T-helper 2 cell treated with Interferon-gamma antibody and Interleukin-4, amounts not matched to agents 5 μg/mL and 100 μg/mL, for 36 hours (primary cell): ENCODE measurements around the gene ALX4.

Experiments
- DNase-seq: peaks from one replicate; pipeline ENCODE4 v3.0.0; 2021; ENCODE audit warnings: low spot score
- H3K27ac Mint-ChIP-seq: one replicate; pipeline ENCODE4 v1.8.0; 2021; ENCODE audit warnings: mild to moderate bottlenecking, mixed read lengths
- H3K27me3 Mint-ChIP-seq: one replicate; pipeline ENCODE4 v1.8.0; 2021; ENCODE audit warnings: low read depth, mixed read lengths
- H3K36me3 Mint-ChIP-seq: one replicate; pipeline ENCODE4 v1.8.0; 2021; ENCODE audit warnings: low read depth, mixed read lengths
- H3K4me1 Mint-ChIP-seq: one replicate; pipeline ENCODE4 v1.8.0; 2021; ENCODE audit warnings: low read depth, mixed read lengths
- H3K4me3 Mint-ChIP-seq: one replicate; pipeline ENCODE4 v1.8.0; 2022; ENCODE audit warnings: mild to moderate bottlenecking, moderate library complexity, mixed read lengths
- H3K9me3 Mint-ChIP-seq: one replicate; pipeline ENCODE4 v1.8.0; 2021; ENCODE audit warnings: mixed read lengths

The ALX4 gene

GRCh38 chr11:44315947-44316658, 6.2 kb upstream of the ALX4 start:
- Mint-ChIP-seq H3K9me3 (no peaks in the 10 kb centered on the region), H3K4me3 (no peak overlapping the region), H3K27ac (no peak overlapping the region), H3K27me3 (peaks cover 99% of the 10 kb centered on the region), H3K36me3 (no peaks in the 10 kb centered on the region), H3K4me1 (peaks cover 5% of the 10 kb centered on the region)
- DNase-seq: no peak

- H3K4me1 Mint-ChIP-seq: peaks cover 7% of the 10 kb centered on the region
- no peaks in the 10 kb centered on the region for H3K36me3 Mint-ChIP-seq
- no peak overlapping the region for H3K27ac Mint-ChIP-seq
- H3K27me3 Mint-ChIP-seq: peaks cover 99% of the 10 kb centered on the region
- no peak for DNase-seq
- no peaks in the 10 kb centered on the region for H3K9me3 Mint-ChIP-seq
- no peak overlapping the region for H3K4me3 Mint-ChIP-seq
Observed at GRCh38 chr11:44314733-44315132, 4.8 kb upstream of the ALX4 start.

DNA sequence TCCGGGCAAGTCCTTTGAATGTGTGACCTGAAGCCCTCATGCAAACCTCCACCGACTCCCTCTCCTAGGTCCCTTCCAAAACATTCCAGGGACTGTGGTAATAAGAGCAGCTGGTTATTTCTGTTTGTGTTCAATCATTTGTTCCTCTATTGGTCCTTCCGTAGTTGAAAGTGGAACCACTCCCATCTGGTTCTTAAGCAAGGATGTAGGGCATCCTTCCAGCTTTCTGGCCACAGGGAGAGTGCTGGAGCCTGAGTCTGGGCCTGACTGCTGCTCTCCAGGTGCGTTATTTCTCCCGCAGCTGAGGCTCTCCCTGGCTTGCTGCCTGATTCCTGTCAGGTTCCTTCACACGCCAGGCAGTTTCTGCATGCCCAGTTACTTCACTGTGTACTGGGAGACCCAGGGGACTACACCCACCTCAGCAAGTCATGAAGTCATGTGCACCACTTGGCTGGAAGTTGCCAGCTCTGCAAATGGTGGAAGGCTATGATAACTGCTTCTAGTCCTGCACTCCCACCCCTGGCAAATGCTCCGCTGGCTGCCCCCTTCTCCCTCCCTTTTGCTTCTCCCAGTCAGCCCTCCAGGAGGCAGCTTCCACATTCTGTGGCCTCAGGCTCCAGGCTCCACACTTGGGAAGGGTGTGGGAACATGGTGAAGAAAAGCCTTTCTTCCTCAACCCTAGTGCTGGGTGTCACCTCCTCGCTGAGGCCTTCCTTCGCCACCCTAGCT, 4.0 kb upstream of the ALX4 start:
- H3K27ac Mint-ChIP-seq: no peak overlapping the region

DNA sequence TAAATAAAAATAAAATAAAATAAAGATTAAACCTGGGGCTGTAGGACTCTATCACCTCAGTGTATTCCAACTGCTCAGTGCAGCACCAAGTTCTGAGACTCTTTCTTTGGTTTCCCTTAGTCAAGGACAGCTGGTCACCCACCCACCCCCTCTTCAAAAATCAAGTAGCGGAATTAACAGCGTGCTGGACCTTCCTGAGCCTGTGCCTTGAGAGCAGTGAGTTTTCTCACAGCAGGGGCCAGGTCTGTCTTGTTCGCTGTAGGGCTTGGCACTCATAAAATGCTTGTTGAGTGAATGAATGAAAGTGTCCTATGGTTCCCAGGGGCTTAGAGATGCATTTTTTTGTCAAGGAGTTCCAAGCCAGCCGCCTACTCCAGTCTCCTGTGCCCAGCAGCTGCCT, 2.9 kb upstream of the ALX4 start:
- DNase-seq: no peak
- Mint-ChIP-seq H3K4me3 (no peak overlapping the region), H3K4me1 (peaks cover 4% of the 10 kb centered on the region), H3K9me3 (no peaks in the 10 kb centered on the region), H3K36me3 (no peaks in the 10 kb centered on the region), H3K27me3 (peaks cover 94% of the 10 kb centered on the region), H3K27ac (no peak overlapping the region)

More for the DNA sequence above, 4.0 kb upstream of the ALX4 start:
- Mint-ChIP-seq H3K27me3 (peaks cover 96% of the 10 kb centered on the region), H3K4me3 (no peak overlapping the region), H3K36me3 (no peaks in the 10 kb centered on the region), H3K4me1 (peaks cover 7% of the 10 kb centered on the region), H3K9me3 (no peaks in the 10 kb centered on the region)
- no peak for DNase-seq

DNA sequence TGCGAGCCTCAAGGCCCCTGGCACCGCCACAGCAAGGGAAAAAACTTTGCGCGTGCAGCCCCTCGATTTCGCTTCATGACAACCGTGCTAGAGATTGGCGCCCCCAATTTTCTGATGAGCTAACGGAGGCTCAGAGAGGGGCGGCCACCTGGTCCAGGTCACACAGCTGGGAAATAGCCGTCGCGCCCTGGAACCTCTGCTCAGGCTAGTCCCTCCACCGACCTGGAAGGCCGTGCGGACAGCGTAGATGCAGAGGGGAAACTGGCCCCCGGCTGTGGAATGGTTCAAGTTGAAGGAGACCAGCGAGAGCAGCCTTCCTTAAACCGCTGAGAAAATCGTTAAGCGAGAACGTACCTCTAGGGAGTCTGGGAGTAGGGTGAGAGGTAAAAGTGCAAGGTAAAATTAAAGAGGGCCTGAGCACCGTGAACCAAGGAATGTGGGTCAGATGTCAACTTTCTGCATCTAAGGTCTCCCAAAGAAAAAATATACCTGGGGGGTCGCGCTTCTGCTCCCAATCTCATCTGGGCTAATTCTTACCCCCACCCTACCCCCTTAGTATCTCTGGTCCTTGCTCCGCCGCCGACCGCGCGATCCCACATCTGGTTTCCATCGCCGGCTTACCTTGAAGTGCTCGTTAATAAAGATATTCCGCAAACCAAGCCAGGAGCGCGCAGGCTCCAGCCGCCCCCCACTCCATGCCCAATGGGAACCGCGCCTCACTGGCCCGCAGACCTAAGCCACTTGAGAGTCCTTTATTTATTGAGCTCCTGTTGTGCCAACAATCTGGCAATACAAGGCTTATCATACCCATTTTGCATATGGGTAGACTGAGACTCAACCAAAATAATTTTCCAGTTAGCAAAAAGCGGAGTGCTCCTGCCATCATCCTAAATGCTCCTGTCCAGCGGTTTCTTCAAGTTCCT, 1.7 kb upstream of the ALX4 start:
- Mint-ChIP-seq H3K36me3 (peaks cover 2% of the 10 kb centered on the region), H3K27ac (no peak overlapping the region), H3K4me3 (no peak overlapping the region), H3K27me3 (peaks cover 94% of the 10 kb centered on the region), H3K9me3 (no peaks in the 10 kb centered on the region), H3K4me1 (peaks cover 6% of the 10 kb centered on the region)
- no peak for DNase-seq

GRCh38 chr11:44310463-44311272, 729 bp upstream of the ALX4 start:
- Mint-ChIP-seq H3K27me3 (peaks cover 95% of the 10 kb centered on the region), H3K27ac (peak overlapping the region; percentile 63), H3K4me1 (peaks cover 11% of the 10 kb centered on the region), H3K9me3 (no peaks in the 10 kb centered on the region), H3K36me3 (peaks cover 3% of the 10 kb centered on the region), H3K4me3 (peak overlapping the region; percentile 60)
- no peak for DNase-seq

DNA sequence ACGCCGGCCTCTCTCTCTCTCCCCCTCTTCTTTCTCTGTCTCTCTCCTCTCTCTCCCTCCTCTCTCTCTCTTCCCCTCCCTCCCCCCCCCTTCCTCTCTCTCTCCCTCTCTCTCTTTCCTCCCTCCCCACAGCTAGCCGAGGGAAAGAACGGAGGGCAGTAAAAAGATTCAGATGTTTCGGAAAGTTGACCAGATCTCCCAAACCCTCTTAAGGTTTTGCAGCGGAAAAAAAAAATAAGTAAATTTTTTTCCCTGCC, 195 bp upstream of the ALX4 start:
- H3K27ac Mint-ChIP-seq: no peak overlapping the region
- DNase-seq: no peak
- H3K4me1 Mint-ChIP-seq: peaks cover 13% of the 10 kb centered on the region
- H3K4me3 Mint-ChIP-seq: no peak overlapping the region
- peaks cover 95% of the 10 kb centered on the region for H3K27me3 Mint-ChIP-seq
- H3K36me3 Mint-ChIP-seq: peaks cover 3% of the 10 kb centered on the region
- H3K9me3 Mint-ChIP-seq: no peaks in the 10 kb centered on the region

DNA sequence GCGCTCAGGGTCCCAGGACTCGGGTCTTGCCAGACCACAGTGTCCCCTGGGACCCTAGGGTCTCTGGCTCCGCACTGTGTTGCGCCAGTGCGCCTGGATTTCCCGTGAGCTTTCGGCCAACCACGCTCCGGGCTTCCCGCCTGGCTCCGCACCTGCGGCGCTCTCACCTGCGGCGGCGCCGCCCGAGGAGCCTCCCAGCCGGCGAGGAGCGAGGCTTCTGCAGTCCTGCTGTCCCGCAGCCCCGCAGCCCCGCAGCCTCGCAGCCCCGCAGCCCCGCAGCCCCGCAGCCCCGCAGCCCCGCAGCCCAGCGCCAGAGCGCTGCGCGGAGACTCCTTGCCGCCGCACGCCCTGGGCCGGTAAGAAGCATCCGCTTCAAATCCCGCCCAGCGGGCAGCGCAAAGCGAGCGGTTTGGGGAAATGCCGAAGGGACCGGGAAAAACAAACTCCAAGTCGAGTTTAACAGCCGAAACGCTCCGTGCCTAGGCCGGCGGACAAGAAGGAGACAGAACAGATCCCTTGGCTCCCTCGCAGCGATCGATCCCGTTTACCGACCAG, 939 bp downstream of the ALX4 start:
- peaks cover 16% of the 10 kb centered on the region for H3K4me1 Mint-ChIP-seq
- H3K9me3 Mint-ChIP-seq: no peaks in the 10 kb centered on the region
- no peak overlapping the region for H3K27ac Mint-ChIP-seq
- H3K27me3 Mint-ChIP-seq: peaks cover 95% of the 10 kb centered on the region
- DNase-seq: no peak
- H3K36me3 Mint-ChIP-seq: peaks cover 3% of the 10 kb centered on the region
- H3K4me3 Mint-ChIP-seq: peak overlapping the region; percentile 40

GRCh38 chr11:44308256-44308922, 1.6 kb downstream of the ALX4 start:
- Mint-ChIP-seq H3K9me3 (no peaks in the 10 kb centered on the region), H3K27me3 (peaks cover 95% of the 10 kb centered on the region), H3K4me1 (peaks cover 16% of the 10 kb centered on the region), H3K27ac (no peak overlapping the region), H3K36me3 (peaks cover 3% of the 10 kb centered on the region), H3K4me3 (no peak overlapping the region)
- DNase-seq: no peak

GRCh38 chr11:44307340-44308099, 2.4 kb downstream of the ALX4 start:
- no peaks in the 10 kb centered on the region for H3K9me3 Mint-ChIP-seq
- H3K4me3 Mint-ChIP-seq: no peak overlapping the region
- H3K27me3 Mint-ChIP-seq: peaks cover 95% of the 10 kb centered on the region
- H3K36me3 Mint-ChIP-seq: peaks cover 3% of the 10 kb centered on the region
- H3K27ac Mint-ChIP-seq: no peak overlapping the region
- peaks cover 16% of the 10 kb centered on the region for H3K4me1 Mint-ChIP-seq
- DNase-seq: no peak

DNA sequence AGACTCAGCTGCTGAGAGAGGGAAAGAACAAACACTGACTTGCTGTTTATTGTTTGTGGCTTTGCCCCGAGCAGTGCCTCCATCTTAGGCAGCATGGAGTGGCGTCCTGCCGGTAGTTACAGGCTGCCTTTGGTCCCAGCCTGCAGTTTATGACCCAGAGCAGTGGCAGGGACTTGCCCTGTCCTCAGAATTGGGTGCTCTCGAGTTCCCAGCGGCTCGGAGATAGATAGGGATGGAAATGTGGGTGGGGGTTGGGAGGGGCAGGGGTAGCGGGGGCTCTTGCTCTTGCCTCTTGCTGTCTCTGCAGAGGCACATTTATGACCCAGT, 3.1 kb downstream of the ALX4 start:
- Mint-ChIP-seq H3K27me3 (peaks cover 95% of the 10 kb centered on the region), H3K27ac (no peak overlapping the region), H3K36me3 (peaks cover 3% of the 10 kb centered on the region), H3K9me3 (no peaks in the 10 kb centered on the region), H3K4me3 (peak overlapping the region; percentile 67), H3K4me1 (peaks cover 16% of the 10 kb centered on the region)
- no peak for DNase-seq

DNA sequence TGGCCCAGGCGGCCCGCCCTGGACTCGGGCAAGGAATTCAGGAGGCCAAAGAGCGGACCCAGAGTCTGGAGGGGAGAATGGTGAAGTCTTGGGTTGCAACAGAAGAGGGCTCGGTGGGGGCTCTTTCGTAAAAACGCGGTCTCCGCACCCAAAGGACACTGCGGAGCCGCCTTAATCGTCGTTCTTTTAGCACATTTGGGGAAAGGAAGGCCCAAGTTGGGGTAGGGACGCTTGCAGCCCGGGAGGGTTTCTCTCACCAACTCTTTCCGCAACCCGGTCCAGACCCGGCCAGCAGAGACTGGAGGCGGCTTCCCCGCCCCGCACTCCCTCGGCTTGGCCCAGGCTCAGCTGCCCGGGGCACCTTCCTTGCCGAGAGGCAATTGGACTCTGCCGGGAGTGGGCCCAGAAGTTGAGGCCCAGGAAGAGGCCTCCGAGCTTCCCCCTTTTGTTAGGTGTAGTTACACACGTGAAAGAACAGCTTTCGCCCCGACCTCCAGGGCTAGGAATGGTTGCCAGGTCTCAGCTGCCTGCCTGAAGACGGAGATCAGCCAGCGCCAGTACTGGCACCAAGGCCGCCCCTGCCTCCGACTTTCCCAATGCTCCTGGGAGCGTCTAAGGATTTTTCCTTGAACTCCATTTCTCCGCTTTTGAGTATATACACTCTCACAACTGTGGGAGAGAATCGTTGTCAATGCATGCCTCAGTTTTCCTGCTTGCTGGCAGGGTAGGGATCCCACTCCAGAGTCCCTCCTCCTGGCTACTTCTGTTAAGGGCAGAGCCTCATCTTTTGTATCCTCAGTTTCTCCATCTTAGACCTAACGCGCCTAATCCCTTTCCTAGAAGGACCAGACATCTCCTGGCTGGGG, 3.7 kb downstream of the ALX4 start:
- Mint-ChIP-seq H3K36me3 (peaks cover 3% of the 10 kb centered on the region), H3K4me3 (peak overlapping the region; percentile 87), H3K27ac (no peak overlapping the region), H3K4me1 (peaks cover 16% of the 10 kb centered on the region), H3K27me3 (peaks cover 93% of the 10 kb centered on the region), H3K9me3 (no peaks in the 10 kb centered on the region)
- DNase-seq: no peak
